GM12878 (cell line): ENCODE data around the gene HES7. TPM values are rescaled to one million over a fixed set of nuclear protein-coding genes. Genes with fewer than 3 reads are reported as not detected.

ENCODE experiments used
- ATAC-seq: fragments of 200-7000 bp; cut with Tn5 transposase; 3 replicates; pipeline ENCODE4 v1.9.1; 2020; ENCODE audit warnings: mild to moderate bottlenecking, moderate library complexity
- BruUV-seq: library from RNA; stranded (reverse); fragments of 400-500 nt; replicated peaks from 2 replicates; lab custom pipeline; 2021; lab: Mats Ljungman, UMichigan
- CTCF ChIA-PET: fragments of 300-600 bp; sonication (Branson Sonifier 250); formaldehyde crosslinking; extraction: SDS; loops from one replicate; lab custom pipeline; 2021; ENCODE audit warnings: inconsistent platforms; lab: Yijun Ruan, JAX
- POLR2A ChIA-PET: fragments of 350-600 bp; formaldehyde crosslinking; extraction: SDS; loops from one replicate; lab custom pipeline; 2021; ENCODE audit warnings: inconsistent platforms; lab: Charles Lee
- RAD21 ChIA-PET: fragments of 300-600 bp; sonication (Branson Sonifier 250); formaldehyde crosslinking; loops from one replicate; lab custom pipeline; 2023; ENCODE audit warnings: antibody characterized with exemption; ENCODE audit not compliant: unreplicated experiment; lab: Charles Lee
- SMC1A ChIA-PET: fragments of 300-600 bp; sonication (Branson Sonifier 250); formaldehyde crosslinking; loops from one replicate; lab custom pipeline; 2023; ENCODE audit not compliant: unreplicated experiment, uncharacterized antibody; lab: Charles Lee
- DNase-seq: peaks from one replicate; pipeline ENCODE4 v3.0.0-alpha.2; 2011; ENCODE audit warnings: low read depth, low spot score
- FAIRE-seq: peaks from 3 replicates; lab custom pipeline; 2011; peaks lifted over from hg19 to GRCh38; lab: Jason Lieb, UNC
- H2AFZ ChIP-seq: 2 replicates; pipeline ENCODE4 v1.6.0; 2011; ENCODE audit warnings: low read depth, low read length, control low read depth; ENCODE audit not compliant: control insufficient read depth
- H3K27ac ChIP-seq: 2 replicates; pipeline ENCODE4 v1.5.1; 2011; ENCODE audit warnings: control low read depth; ENCODE audit not compliant: control insufficient read depth, insufficient read depth
- H3K27me3 ChIP-seq, 2 experiments: replicated peaks in 1 of 2; 2 replicates each; pipeline versions ENCODE4 v1.6.0 to v1.6.1; 2011; ENCODE audit warnings: low read length in 1 of 2; ENCODE audit not compliant: control insufficient read depth in 2 of 2, insufficient read depth in 2 of 2
- H3K36me3 ChIP-seq, 2 experiments: 2 replicates each; pipeline ENCODE4 v1.5.1; 2011; ENCODE audit warnings: low read length in 1 of 2; ENCODE audit not compliant: control insufficient read depth in 2 of 2, insufficient read depth in 2 of 2
- H3K4me1 ChIP-seq: 2 replicates; pipeline ENCODE4 v1.6.1; 2011; ENCODE audit warnings: mild to moderate bottlenecking, low read length, moderate library complexity, mixed read lengths; ENCODE audit not compliant: control insufficient read depth, insufficient read depth
- H3K4me2 ChIP-seq: 2 replicates; pipeline ENCODE4 v1.6.0; 2011; ENCODE audit warnings: control low read depth; ENCODE audit not compliant: control insufficient read depth, insufficient read depth
- H3K4me3 ChIP-seq: fragments of 200-600 bp; sonication (generic); 2 replicates; pipeline ENCODE4 v1.5.1; 2016
- H3K79me2 ChIP-seq: 2 replicates; pipeline ENCODE4 v1.6.0; 2011; ENCODE audit warnings: low read length; ENCODE audit not compliant: control insufficient read depth, insufficient read depth
- H3K9ac ChIP-seq: 2 replicates; pipeline ENCODE4 v1.8.0; 2011; ENCODE audit warnings: low read length, control low read depth, mixed read lengths; ENCODE audit not compliant: control insufficient read depth, insufficient read depth
- H3K9me3 ChIP-seq: replicated peaks from 3 replicates; pipeline ENCODE4 v1.5.1; 2011; ENCODE audit warnings: mild to moderate bottlenecking, low read length; ENCODE audit not compliant: control insufficient read depth, insufficient read depth
- H4K20me1 ChIP-seq: 2 replicates; pipeline ENCODE4 v1.6.0; 2011; ENCODE audit not compliant: control insufficient read depth, insufficient read depth
- CEBPZ ChIP-seq: fragments of 150-350 bp; IDR thresholded peaks from 2 replicates; pipeline ENCODE4 v1.6.1; 2016; ENCODE audit warnings: low read depth, low read length
- EGR1 ChIP-seq, 2 experiments: IDR thresholded peaks; 1 replicate in 1 of 2; 2 replicates in 1 of 2; pipeline ENCODE4 v1.6.1; 2011 to 2012; ENCODE audit warnings: low read depth in 2 of 2, low read length in 2 of 2, borderline replicate concordance in 1 of 2, mild to moderate bottlenecking in 1 of 2, moderate library complexity in 1 of 2
- FOXK2 ChIP-seq: fragments of 450-650 bp; IDR thresholded peaks from 2 replicates; pipeline ENCODE4 v1.6.1; 2017; ENCODE audit warnings: mild to moderate bottlenecking, moderate library complexity
- MLLT1 ChIP-seq: fragments of 450-650 bp; IDR thresholded peaks from 2 replicates; pipeline ENCODE4 v1.6.1; 2016; ENCODE audit warnings: mild to moderate bottlenecking
- NFYB ChIP-seq: IDR thresholded peaks from 2 replicates; pipeline ENCODE4 v1.6.1; 2011; ENCODE audit warnings: low read depth, mild to moderate bottlenecking, low read length, improper control_type of control experiment, moderate library complexity; ENCODE audit not compliant: insufficient read depth
- SP1 ChIP-seq: IDR thresholded peaks from one replicate; pipeline ENCODE4 v1.6.1; 2011; ENCODE audit warnings: low read depth, low read length
- WGBS: methylation state at CpG from one replicate; pipeline ENCODE4 v1.1.6; 2016; ENCODE audit warnings: low lambda C conversion rate; ENCODE audit not compliant: insufficient replicate concordance, insufficient coverage; ENCODE audit errors: missing lambda C conversion rate; 5-methylcytosine and 5-hydroxymethylcytosine counted together
- in situ Hi-C: fragments of 300-500 bp; cut with MboI; formaldehyde crosslinking; loops from 9 replicates; pipeline ENCODE4 v1.14.3; 2018; ENCODE audit warnings: mixed read lengths
- intact Hi-C: fragments of 100-400 bp; cut with micrococcal nuclease; formaldehyde crosslinking; loops from one replicate; pipeline ENCODE4 v1.14.2; 2022; ENCODE audit not compliant: unreplicated experiment
- polyA plus RNA-seq, 11 experiments: library from polyadenylated mRNA; depleted of rRNA in 4 of 11; unstranded in 6 of 11; stranded (reverse) in 5 of 11; fragments of >200 nt; fragmentation: Nextera tagmentation in 4 of 11; fragmentation: Illumina TruSeq in 1 of 11; extraction: Ambion mirVana in 4 of 11; extraction: Trizol in 1 of 11; gene quantifications; 1 replicate in 1 of 11; 2 replicates in 10 of 11; pipeline versions ENCODE4 v1.2.1 to v1.2.3, GENCODE V29; 2011 to 2016; ENCODE audit warnings: inconsistent platforms in 2 of 11, missing spikeins in 2 of 11, low read depth in 1 of 11
- total RNA-seq, 4 experiments: library from RNA; depleted of rRNA in 3 of 4; stranded (reverse); fragments of >200 nt in 3 of 4; fragmentation: Illumina TruSeq in 1 of 4; extraction: Trizol in 1 of 4; gene quantifications; 2 replicates each; pipeline versions ENCODE4 v1.2.1 to v1.2.3, GENCODE V29; 2013 to 2021

HES7 gene
- total and polyA plus RNA-seq, 10 of the 15 experiments (the other 5 are each of a cell fraction or from before 2014, with no cell fraction given) = 0.07 to 1.3 (median 0.63) TPM; not detected in 4

- ChIA-PET CTCF (interaction anchor here (0.8 to 9.4 kb wide), 10 partner anchors 8 to 37 kb away, joined by 3 to 159 read pairs (median 6); partner anchors contain the start of gene ALOXE3), RAD21 (no interaction called here), POLR2A (no interaction called here), SMC1A (interaction anchor here (1.4 kb wide), 1 partner anchor 13 kb away, joined by 5 read pairs; no protein-coding TSS in a partner anchor)
- no peaks in the 10 kb centered on the region for H3K9me3 ChIP-seq
- H3K4me3 ChIP-seq = no peak overlapping the region
- no peaks in the 10 kb centered on the region for H3K36me3 ChIP-seq
- no peak for TF ChIP-seq SP1
- no peak for TF ChIP-seq MLLT1
- TF ChIP-seq NFYB = no peak
- no peak for TF ChIP-seq CEBPZ
- TF ChIP-seq EGR1 (IDR thresholded peaks at IDR 0.05; ENCODE audit: borderline replicate concordance in 1 of 2, low read depth in 2 of 2, low read length in 2 of 2) = no peak
- no peak for TF ChIP-seq FOXK2
- no peaks in the 10 kb centered on the region for H4K20me1 ChIP-seq
- H3K4me1 ChIP-seq = peaks cover 4% of the 10 kb centered on the region; the same call in 1 of the 2 replicates
- in situ Hi-C loops = no loop called here
- FAIRE-seq (no peak), ATAC-seq (no peak), DNase-seq (no peak)
- H2AFZ ChIP-seq = no peak overlapping the region
- intact Hi-C loops = loop anchor here (2.0 kb wide), 1 partner anchor 37 kb away; the partner anchor contains the start of gene ALOXE3
- H3K79me2 ChIP-seq = no peaks in the 10 kb centered on the region
- H3K4me2 ChIP-seq = no peak overlapping the region
- no peak overlapping the region for H3K9ac ChIP-seq
- no peak overlapping the region for H3K27ac ChIP-seq
- no TSS peak for BruUV-seq
- peaks cover 0 to 3% of the 10 kb centered on the region in 2 experiments; a peak in 2 of 4 replicates for H3K27me3 ChIP-seq
- 34% methylated on average over 3 of the region's 3 CpGs for WGBS
These were observed 42.0 kb downstream of the HES7 start for GRCh38 chr17:8081876-8082275.
